NCI-H446 (cell line): ENCODE data around the gene DOK1.

Source experiments
- DNase-seq, 2 experiments: peaks; one replicate each; lab custom pipeline; 2025; lab: John Stamatoyannopoulos, UW

Gene DOK1

GRCh38 chr2:74553892-74554819 is at the start of gene DOK1, which contains the start of gene LOXL3:
Gene DOK1 (plus strand): TSS chr2:74554720. CDS start chr2:74554755, 35 bp downstream.
Gene LOXL3 (minus strand): TSS chr2:74553942. CDS start chr2:74552634, 1,308 bp downstream.
- peak; percentile 48 to 72 for DNase-seq

GRCh38 chr2:74505448-74506246 is 48.9 kb upstream of the DOK1 start:
- no peak for DNase-seq

GRCh38 chr2:74507145-74507925 is 47.2 kb upstream of the DOK1 start, which contains the start of gene PCGF1:
Gene PCGF1 (minus strand): TSS chr2:74507695. CDS start chr2:74507668, 27 bp downstream.
- DNase-seq: peak; percentile 93 to 97

- DNase-seq: peak in 1 of 2 experiments; percentile 52
These were observed 46.5 kb upstream of the DOK1 start for GRCh38 chr2:74507926-74508520.

- DNase-seq: no peak
These were observed 44.2 kb upstream of the DOK1 start for GRCh38 chr2:74510272-74510671.

- no peak for DNase-seq
These were observed 43.2 kb upstream of the DOK1 start for GRCh38 chr2:74511104-74511989.

- DNase-seq: no peak
These were observed 41.5 kb upstream of the DOK1 start for GRCh38 chr2:74512744-74513604.

- DNase-seq: no peak
These were observed 40.7 kb upstream of the DOK1 start for GRCh38 chr2:74513605-74514367.

GRCh38 chr2:74514368-74515270 is 39.9 kb upstream of the DOK1 start, which contains the start of gene TLX2:
Gene TLX2 (plus strand): TSS chr2:74514450. CDS start chr2:74514807, 357 bp downstream.
- no peak for DNase-seq

- DNase-seq: no peak
These were observed 39.1 kb upstream of the DOK1 start for GRCh38 chr2:74515271-74515980.

GRCh38 chr2:74515981-74516633 is 38.4 kb upstream of the DOK1 start:
- DNase-seq: no peak

- DNase-seq: no peak
These were observed 37.9 kb upstream of the DOK1 start for GRCh38 chr2:74516650-74517049.

GRCh38 chr2:74522516-74522915 is 32.0 kb upstream of the DOK1 start:
- no peak for DNase-seq

GRCh38 chr2:74524005-74524404 is 30.5 kb upstream of the DOK1 start:
- no peak for DNase-seq

- no peak for DNase-seq
These were observed 29.4 kb upstream of the DOK1 start for GRCh38 chr2:74524955-74525716.
